SK-N-SH treated with all-trans-retinoic acid at 6 μM for 48 hours (cell line): ENCODE data around the gene CHI3L1.

Source experiments
- GLIS3 ChIP-seq: fragments of 250-450 bp; sonication (Bioruptor Pico); IDR thresholded peaks from 2 replicates; pipeline ENCODE4 v1.5.0; 2020; ENCODE audit warnings: mild to moderate bottlenecking, moderate library complexity
- ISL1 ChIP-seq: fragments of 250-450 bp; sonication (Bioruptor Pico); IDR thresholded peaks from 2 replicates; pipeline ENCODE4 v2.1.2; 2022; ENCODE audit warnings: mild to moderate bottlenecking, moderate library complexity
- OSR1 ChIP-seq: fragments of 250-450 bp; sonication (Bioruptor Pico); IDR thresholded peaks from 2 replicates; pipeline ENCODE4 v1.8.0; 2022; ENCODE audit warnings: moderate library complexity, mild to moderate bottlenecking, inconsistent platforms
- PATZ1 ChIP-seq: fragments of 250-450 bp; sonication (Bioruptor Pico); IDR thresholded peaks from 2 replicates; pipeline ENCODE4 v1.8.0; 2020; ENCODE audit warnings: mild to moderate bottlenecking, moderate library complexity, borderline replicate concordance
- PPARA ChIP-seq: fragments of 250-450 bp; sonication (Bioruptor Pico); IDR thresholded peaks from 2 replicates; pipeline ENCODE4 v1.5.0; 2020; ENCODE audit warnings: mild to moderate bottlenecking, borderline replicate concordance
- SNAI2 ChIP-seq: fragments of 250-450 bp; sonication (Bioruptor Pico); IDR thresholded peaks from 2 replicates; pipeline ENCODE4 v1.5.0; 2020; ENCODE audit warnings: mild to moderate bottlenecking, moderate library complexity
- TCF4 ChIP-seq: fragments of 250-450 bp; sonication (Bioruptor Pico); IDR thresholded peaks from 2 replicates; pipeline ENCODE4 v1.8.0; 2021; ENCODE audit warnings: mild to moderate bottlenecking, moderate library complexity, borderline replicate concordance
- TOX ChIP-seq: fragments of 250-450 bp; sonication (Bioruptor Pico); IDR thresholded peaks from 2 replicates; pipeline ENCODE4 v1.8.0; 2021; ENCODE audit warnings: mild to moderate bottlenecking, moderate library complexity, borderline replicate concordance
- TSHZ2 ChIP-seq: fragments of 250-450 bp; sonication (Bioruptor Pico); IDR thresholded peaks from 2 replicates; pipeline ENCODE4 v1.5.0; 2020; ENCODE audit warnings: mild to moderate bottlenecking, moderate library complexity
- ZFP30 ChIP-seq: fragments of 450-650 bp; formaldehyde crosslinking; IDR thresholded peaks from 2 replicates; pipeline ENCODE4 v1.5.0; 2022; ENCODE audit warnings: mild to moderate bottlenecking, moderate library complexity
- ZNF70 ChIP-seq: fragments of 450-650 bp; formaldehyde crosslinking; IDR thresholded peaks from 2 replicates; pipeline ENCODE4 v1.5.0; 2020; ENCODE audit warnings: mild to moderate bottlenecking, moderate library complexity
- TF ChIP-seq, protein P1 (sequence below): fragments of 250-450 bp; sonication (Bioruptor Pico); IDR thresholded peaks from 2 replicates; pipeline ENCODE4 v1.5.1; 2020; ENCODE audit warnings: low read depth, mild to moderate bottlenecking, moderate library complexity

GRCh38 chr1:203148579-203148978 is 37.9 kb downstream of the CHI3L1 start:
- no peak for TF ChIP-seq TSHZ2 (CRISPR knock-in tag)
- TF ChIP-seq ZFP30 = no peak
- TF ChIP-seq TCF4 (CRISPR knock-in tag) = no peak
- no peak for TF ChIP-seq OSR1 (CRISPR knock-in tag)
- TF ChIP-seq ZNF70 (CRISPR knock-in tag) = no peak
- no peak for TF ChIP-seq TOX (CRISPR knock-in tag)
- no peak for TF ChIP-seq PATZ1 (CRISPR knock-in tag)
- TF ChIP-seq GLIS3 (CRISPR knock-in tag) = no peak
- TF ChIP-seq PPARA (CRISPR knock-in tag) = no peak
- TF ChIP-seq, protein P1, sequence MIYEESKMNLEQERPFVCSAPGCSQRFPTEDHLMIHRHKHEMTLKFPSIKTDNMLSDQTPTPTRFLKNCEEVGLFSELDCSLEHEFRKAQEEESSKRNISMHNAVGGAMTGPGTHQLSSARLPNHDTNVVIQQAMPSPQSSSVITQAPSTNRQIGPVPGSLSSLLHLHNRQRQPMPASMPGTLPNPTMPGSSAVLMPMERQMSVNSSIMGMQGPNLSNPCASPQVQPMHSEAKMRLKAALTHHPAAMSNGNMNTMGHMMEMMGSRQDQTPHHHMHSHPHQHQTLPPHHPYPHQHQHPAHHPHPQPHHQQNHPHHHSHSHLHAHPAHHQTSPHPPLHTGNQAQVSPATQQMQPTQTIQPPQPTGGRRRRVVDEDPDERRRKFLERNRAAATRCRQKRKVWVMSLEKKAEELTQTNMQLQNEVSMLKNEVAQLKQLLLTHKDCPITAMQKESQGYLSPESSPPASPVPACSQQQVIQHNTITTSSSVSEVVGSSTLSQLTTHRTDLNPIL = no peak
- no peak for TF ChIP-seq ISL1 (CRISPR knock-in tag)
- no peak for TF ChIP-seq SNAI2 (CRISPR knock-in tag)
